ENCODE measurements around the gene PROCR. TPM values are rescaled to one million over a fixed set of nuclear protein-coding genes. Genes with fewer than 3 reads are reported as not detected.
A peak's percentile ranks its signal among the peaks of the same experiment; 100 is the strongest.
"Not testable (repeated sequence)": the region's sequence is repeated elsewhere in the genome, so short reads cannot be mapped to it uniquely, and the experiment has no call there.

PROCR gene
- total RNA-seq, 2 experiments from 2014 or later, result not detected

DNA sequence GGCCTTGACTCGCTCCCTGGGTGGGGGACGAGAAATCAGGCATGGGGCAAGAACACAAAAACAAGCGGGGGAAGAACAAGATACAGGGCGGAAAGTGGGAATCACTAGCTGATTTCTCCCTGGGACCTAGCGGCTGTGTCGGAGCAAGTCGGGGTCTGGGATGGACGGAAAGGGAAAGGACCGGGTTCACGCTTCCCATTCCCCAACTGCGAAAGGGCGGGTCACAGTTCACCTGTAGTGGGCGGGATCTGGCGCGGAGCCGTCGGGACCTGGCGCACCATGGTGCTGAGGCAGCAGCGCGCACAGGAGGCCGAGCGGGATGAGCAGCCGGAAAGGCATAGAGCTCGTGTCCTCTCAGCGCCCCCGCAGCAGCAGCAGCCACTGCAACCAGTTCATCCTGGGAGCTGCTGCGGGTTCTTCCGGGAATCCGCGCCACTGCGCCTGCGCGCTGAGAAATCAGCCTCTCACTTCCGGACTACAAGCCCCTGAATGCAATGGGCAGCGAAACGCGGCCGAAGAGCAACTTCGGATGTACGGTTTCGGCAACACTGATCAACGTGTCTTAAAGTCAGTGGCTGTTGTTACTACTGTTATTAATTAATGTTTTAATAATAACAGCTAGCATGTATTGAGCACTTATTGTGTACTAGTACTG is 24.8 kb upstream of the PROCR start, which contains the start of gene EDEM2:
EDEM2 (minus strand) TSS at position 417 of the 655 bp plus-strand sequence; CDS start at position 339, 78 bp downstream.
- Histone ChIP-seq H3K4me1 (ENCODE audit: insufficient read depth, low read length, poor library complexity, severe bottlenecking) (peaks cover 23% of the 10 kb centered on the region), H3K27ac (ENCODE audit: low read depth, low read length, poor library complexity, severe bottlenecking) (peak within 1 kb of the TSS; percentile 23), H2AFZ (ENCODE audit: low read length) (peak within 1 kb of the TSS; percentile 96), H3K4me3 (ENCODE audit: low read depth, low read length, poor library complexity, severe bottlenecking) (peak within 1 kb of the TSS; percentile 74), H3K4me2 (ENCODE audit: low read length) (peak within 1 kb of the TSS; percentile 86), H3K9me2 (ENCODE audit: insufficient read depth, low read length) (no peaks in the 10 kb centered on the region), H3K9me3 (ENCODE audit: low read length) (no peaks in the 10 kb centered on the region), H3K79me2 (ENCODE audit: insufficient read depth, low read depth, low read length) (peaks cover 7% of the 10 kb centered on the region; the same call in 1 of the 2 replicates), H3K36me3 (ENCODE audit: insufficient read depth, low read length) (peaks cover 11% of the 10 kb centered on the region), H4K20me1 (ENCODE audit: insufficient read depth, low read length) (no peaks in the 10 kb centered on the region)
- TF ChIP-seq, protein P1, sequence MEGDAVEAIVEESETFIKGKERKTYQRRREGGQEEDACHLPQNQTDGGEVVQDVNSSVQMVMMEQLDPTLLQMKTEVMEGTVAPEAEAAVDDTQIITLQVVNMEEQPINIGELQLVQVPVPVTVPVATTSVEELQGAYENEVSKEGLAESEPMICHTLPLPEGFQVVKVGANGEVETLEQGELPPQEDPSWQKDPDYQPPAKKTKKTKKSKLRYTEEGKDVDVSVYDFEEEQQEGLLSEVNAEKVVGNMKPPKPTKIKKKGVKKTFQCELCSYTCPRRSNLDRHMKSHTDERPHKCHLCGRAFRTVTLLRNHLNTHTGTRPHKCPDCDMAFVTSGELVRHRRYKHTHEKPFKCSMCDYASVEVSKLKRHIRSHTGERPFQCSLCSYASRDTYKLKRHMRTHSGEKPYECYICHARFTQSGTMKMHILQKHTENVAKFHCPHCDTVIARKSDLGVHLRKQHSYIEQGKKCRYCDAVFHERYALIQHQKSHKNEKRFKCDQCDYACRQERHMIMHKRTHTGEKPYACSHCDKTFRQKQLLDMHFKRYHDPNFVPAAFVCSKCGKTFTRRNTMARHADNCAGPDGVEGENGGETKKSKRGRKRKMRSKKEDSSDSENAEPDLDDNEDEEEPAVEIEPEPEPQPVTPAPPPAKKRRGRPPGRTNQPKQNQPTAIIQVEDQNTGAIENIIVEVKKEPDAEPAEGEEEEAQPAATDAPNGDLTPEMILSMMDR (conservative IDR thresholded peaks at IDR 0.05; ENCODE audit: low read length), result 0 out of 2 replicates have a peak, but pooled peaks have one; percentile 30
- no peak for TF ChIP-seq EZH2phosphoT487 (IDR thresholded peaks at IDR 0.05; ENCODE audit: borderline replicate concordance, low read depth, low read length)
- POLR2A ChIA-PET, result interaction anchor here (0.6 to 1.7 kb wide), 10 partner anchors 8 to 631 kb away, joined by 3 to 7 read pairs (median 3); partner anchors contain the start of genes DYNLRB1 and TRPC4AP
- peak; percentile 95 for DNase-seq (ENCODE audit: low spot score)
- CTCF ChIA-PET (ENCODE audit: unreplicated experiment), result interaction anchor here (0.7 to 1.0 kb wide), 2 partner anchors 55 to 1154 kb away, joined by 3 to 4 read pairs; partner anchors contain the start of gene TRPC4AP
- intact Hi-C loops (cut with micrococcal nuclease; ENCODE audit: unreplicated experiment), result loop anchor here (1.0 to 10.0 kb wide), 3 partner anchors 55 to 312 kb away; partner anchors contain the start of genes TRPC4AP and UQCC1
- BruUV-seq (replicated peaks), result no TSS peak

GRCh38 chr20:35147575-35148071 is 24.2 kb upstream of the PROCR start:
- peak overlapping the region; percentile 96 for H2AFZ ChIP-seq (ENCODE audit: low read length)
- H3K27ac ChIP-seq (ENCODE audit: low read depth, low read length, poor library complexity, severe bottlenecking), result peak overlapping the region; percentile 23
- BruUV-seq (replicated peaks), result TSS peak; percentile 85
- POLR2A ChIA-PET, result interaction anchor here (0.8 to 1.7 kb wide), 6 partner anchors 9 to 66 kb away, joined by 3 to 7 read pairs (median 4); partner anchors contain the start of gene TRPC4AP
- H4K20me1 ChIP-seq (ENCODE audit: insufficient read depth, low read length); H3K9me3 ChIP-seq (ENCODE audit: low read length); H3K79me2 ChIP-seq (ENCODE audit: insufficient read depth, low read depth, low read length); H3K36me3 ChIP-seq (ENCODE audit: insufficient read depth, low read length); H3K9me2 ChIP-seq (ENCODE audit: insufficient read depth, low read length); DNase-seq (ENCODE audit: low spot score): not testable (repeated sequence)
- H3K4me2 ChIP-seq (ENCODE audit: low read length), result peak overlapping the region; percentile 86
- H3K4me1 ChIP-seq (ENCODE audit: insufficient read depth, low read length, poor library complexity, severe bottlenecking), result peaks cover 23% of the 10 kb centered on the region
- CTCF ChIA-PET (ENCODE audit: unreplicated experiment), result interaction anchor here (0.7 kb wide), 1 partner anchor 1154 kb away, joined by 3 read pairs; no protein-coding TSS in a partner anchor
- intact Hi-C loops (cut with micrococcal nuclease; ENCODE audit: unreplicated experiment), result loop anchor here (1.0 to 10.0 kb wide), 3 partner anchors 55 to 313 kb away; partner anchors contain the start of genes TRPC4AP and UQCC1
- peak overlapping the region; percentile 74 for H3K4me3 ChIP-seq (ENCODE audit: low read depth, low read length, poor library complexity, severe bottlenecking)

GRCh38 chr20:35150846-35151579 is 20.9 kb upstream of the PROCR start:
- DNase-seq (ENCODE audit: low spot score), result no peak
- Histone ChIP-seq H3K9me2 (ENCODE audit: insufficient read depth, low read length) (no peaks in the 10 kb centered on the region), H2AFZ (ENCODE audit: low read length) (no peak overlapping the region), H3K9me3 (ENCODE audit: low read length) (no peaks in the 10 kb centered on the region), H3K4me1 (ENCODE audit: insufficient read depth, low read length, poor library complexity, severe bottlenecking) (peaks cover 12% of the 10 kb centered on the region), H3K4me3 (ENCODE audit: low read depth, low read length, poor library complexity, severe bottlenecking) (no peak overlapping the region), H4K20me1 (ENCODE audit: insufficient read depth, low read length) (no peaks in the 10 kb centered on the region), H3K27ac (ENCODE audit: low read depth, low read length, poor library complexity, severe bottlenecking) (no peak overlapping the region), H3K4me2 (ENCODE audit: low read length) (no peak overlapping the region), H3K79me2 (ENCODE audit: insufficient read depth, low read depth, low read length) (peaks cover 6% of the 10 kb centered on the region; the same call in 1 of the 2 replicates), H3K36me3 (ENCODE audit: insufficient read depth, low read length) (no peaks in the 10 kb centered on the region)
- ChIA-PET POLR2A (no interaction called here), CTCF (ENCODE audit: unreplicated experiment) (no interaction called here)
- intact Hi-C loops (cut with micrococcal nuclease; ENCODE audit: unreplicated experiment), result no loop called here
- TF ChIP-seq, protein P1 (conservative IDR thresholded peaks at IDR 0.05; ENCODE audit: low read length), result no peak
- TF ChIP-seq EZH2phosphoT487 (IDR thresholded peaks at IDR 0.05; ENCODE audit: borderline replicate concordance, low read depth, low read length), result no peak
- no TSS peak for BruUV-seq (replicated peaks)
